HG02840 (cell line): ENCODE measurements around the gene RASSF8.

Experiments
- ATAC-seq: cut with Tn5 transposase; IDR thresholded peaks from one replicate; pipeline ENCODE4 v1.9.1; 2021; ENCODE audit warnings: mild to moderate bottlenecking, moderate library complexity, moderate number of reproducible peaks; ENCODE audit not compliant: unreplicated experiment, low FRiP score

The RASSF8 gene

GRCh38 chr12:26121323-26122060, 163.0 kb downstream of the RASSF8 start:
- no peak for ATAC-seq

DNA sequence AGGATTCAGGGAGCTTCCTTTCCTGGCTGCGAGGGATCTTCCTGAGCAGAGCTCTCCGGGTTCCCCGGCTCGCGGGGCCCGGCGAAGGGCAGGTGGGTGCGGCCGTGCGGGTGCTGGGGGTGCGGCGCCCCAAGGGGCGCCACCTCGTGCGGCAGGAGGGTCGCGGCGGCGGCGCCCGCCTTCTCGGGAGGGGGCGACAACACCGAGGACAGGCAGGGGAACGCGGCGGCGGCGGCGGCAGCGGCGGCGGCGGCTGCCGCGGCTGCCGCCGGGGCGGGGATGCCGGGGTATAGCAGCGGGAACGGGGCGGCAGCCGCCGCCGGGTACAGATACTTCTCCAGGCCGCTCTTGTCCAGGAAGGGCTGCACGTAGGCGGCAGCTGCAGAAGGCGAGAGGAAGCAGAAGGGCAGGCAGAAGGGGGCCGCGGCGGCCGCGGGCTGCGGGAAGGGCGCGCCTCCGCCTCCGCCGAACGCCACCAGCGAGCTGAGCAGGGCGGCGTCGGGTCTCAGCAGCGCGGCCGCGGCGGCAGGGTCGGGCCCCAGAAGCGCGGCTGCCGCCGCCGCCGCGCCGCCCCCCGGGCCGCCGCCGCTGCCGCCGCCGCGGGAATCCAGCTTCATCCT, 163.7 kb downstream of the RASSF8 start:
- no peak for ATAC-seq

GRCh38 chr12:26122681-26123481, 164.4 kb downstream of the RASSF8 start:
- no peak for ATAC-seq

- no peak for ATAC-seq
Observed at GRCh38 chr12:26123482-26123980, 165.0 kb downstream of the RASSF8 start.

DNA sequence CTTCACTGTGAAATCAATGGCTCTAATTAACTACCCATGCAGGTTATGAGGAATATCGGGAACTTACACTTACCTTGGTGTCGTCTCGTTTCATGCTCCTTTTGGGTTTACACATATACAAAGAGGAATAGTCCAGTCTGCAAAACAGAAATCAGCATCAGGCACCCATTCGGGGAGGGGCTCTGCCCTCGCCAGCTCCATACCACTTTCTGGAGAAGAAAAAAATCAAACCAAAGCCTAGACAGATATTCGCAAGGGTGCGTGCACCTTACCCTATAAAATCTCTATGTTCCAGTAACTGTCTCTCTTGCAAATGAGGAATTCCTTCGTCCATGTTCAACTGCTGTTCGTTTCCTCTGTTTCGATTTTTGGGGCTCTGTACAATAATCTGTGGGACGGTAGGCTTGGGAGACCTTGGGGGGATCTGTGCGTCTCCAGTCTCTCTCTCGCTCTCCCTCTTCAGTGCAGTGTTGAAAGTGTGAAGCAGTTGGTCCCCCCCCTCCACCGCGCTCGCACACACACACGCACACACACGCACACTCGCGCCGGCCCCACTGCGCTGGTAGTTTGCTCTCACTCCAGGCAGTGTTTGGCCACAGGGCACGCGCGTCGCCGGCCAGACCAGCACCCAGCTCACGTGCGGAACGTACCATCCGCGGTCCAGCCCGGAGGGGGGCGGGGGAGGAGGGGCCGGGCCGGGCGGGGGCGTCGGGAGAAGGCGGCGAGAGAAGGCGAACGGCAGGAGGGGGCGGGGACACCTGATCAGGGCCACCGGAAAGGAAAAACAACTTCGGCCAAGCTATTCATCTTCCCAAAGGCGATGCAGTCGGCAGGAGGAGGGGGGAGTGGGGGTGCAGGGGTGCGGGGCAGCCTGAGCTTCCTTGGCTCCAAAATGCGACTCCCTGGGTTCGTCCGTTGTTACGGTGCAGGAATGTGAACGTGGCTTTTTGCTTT, 166.2 kb downstream of the RASSF8 start, which contains the start of gene BHLHE41:
BHLHE41 (minus strand) TSS at position 592 of the 954 bp plus-strand sequence; CDS start at position 334, 258 bp downstream.
- no peak for ATAC-seq

GRCh38 chr12:26125400-26126339, 167.2 kb downstream of the RASSF8 start:
- no peak for ATAC-seq

- ATAC-seq, result no peak
Observed at GRCh38 chr12:26126340-26127284, 168.1 kb downstream of the RASSF8 start.

DNA sequence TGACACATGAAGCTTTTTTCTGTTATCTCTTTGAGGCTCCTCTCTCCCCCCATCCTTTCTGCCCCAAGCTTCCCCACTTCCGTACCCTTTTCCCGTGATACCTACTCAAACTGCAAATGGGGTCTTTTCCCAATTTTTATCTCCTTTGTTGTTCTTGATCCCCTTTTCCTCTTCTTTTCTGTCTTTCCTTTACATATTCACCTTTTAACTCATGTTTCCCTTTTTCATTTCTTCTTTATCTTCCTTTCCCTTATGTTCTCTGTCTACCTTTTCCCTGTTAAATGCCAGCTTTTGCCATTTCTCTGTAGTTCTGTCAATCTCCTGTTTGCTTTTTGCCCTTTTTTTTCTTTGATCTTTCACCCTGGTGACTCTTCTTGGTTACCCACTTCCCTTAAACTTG, 168.9 kb downstream of the RASSF8 start:
- ATAC-seq, result no peak

DNA sequence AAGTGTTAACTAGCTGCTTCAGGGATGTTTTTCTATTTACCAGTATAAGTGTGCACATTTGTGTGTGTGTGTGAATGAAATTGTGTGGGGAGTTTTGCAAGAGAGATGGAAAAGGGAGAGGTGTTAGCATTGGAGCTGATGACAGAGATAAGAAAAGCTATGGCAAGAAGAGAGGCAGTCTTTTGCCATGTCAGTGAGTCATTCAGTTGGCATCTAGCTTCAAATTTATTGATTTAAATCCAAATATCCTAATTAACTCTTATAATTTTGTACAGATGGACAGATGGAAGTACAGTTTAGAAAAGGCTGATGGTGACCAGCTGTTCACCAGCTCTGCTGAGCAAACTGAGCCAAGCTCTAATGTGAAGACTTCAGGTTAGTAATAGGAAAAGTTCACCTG, 169.7 kb downstream of the RASSF8 start:
- ATAC-seq, result no peak
